ENCODE data around the gene PLEKHJ1. TPM values are rescaled to one million over a fixed set of nuclear protein-coding genes. Genes with fewer than 3 reads are reported as not detected.

The PLEKHJ1 gene
- total and polyA plus RNA-seq, 9 of the 15 experiments (the other 6 are each of a cell fraction or from before 2014, with no cell fraction given): 1.5 to 188 (median 63.9) TPM

GRCh38 chr19:2221250-2221831 lies 14.8 kb downstream of the PLEKHJ1 start:
- BruUV-seq (replicated peaks): no TSS peak
- H3K36me3 ChIP-seq (ENCODE audit: control insufficient read depth, insufficient read depth, low read length): peaks cover 93% of the 10 kb centered on the region; the same call in 2 of the 3 replicates
- no peak overlapping the region for H3K27ac ChIP-seq (ENCODE audit: extremely low read depth, low read depth, low read length)
- no peaks in the 10 kb centered on the region for H3K27me3 ChIP-seq (ENCODE audit: control insufficient read depth in 2 of 2, insufficient read depth in 2 of 2, low read length in 2 of 2)
- in situ Hi-C loops (cut with MboI) (no loop called here), intact Hi-C loops (cut with micrococcal nuclease) (no loop called here)
- H3K79me2 ChIP-seq (ENCODE audit: control insufficient read depth, insufficient read depth, low read length): no peaks in the 10 kb centered on the region
- no peaks in the 10 kb centered on the region for H3K9me1 ChIP-seq (ENCODE audit: control insufficient read depth, insufficient read depth, low read length)
- DNase-seq (ENCODE audit: extremely low read depth in 1 of 4, low spot score in 3 of 4): no peak
- TF ChIP-seq GABPB1 (CRISPR knock-in tag; IDR thresholded peaks at IDR 0.05) (no peak), POLR2AphosphoS5 (IDR thresholded peaks at IDR 0.05; ENCODE audit: control insufficient read depth, insufficient read depth, low read depth, low read length) (0 out of 2 replicates have a peak, but pooled peaks have one; percentile 10)
- no peak overlapping the region for H3K4me3 ChIP-seq
- H3K9me3 ChIP-seq (replicated peaks; ENCODE audit: control insufficient read depth, insufficient read depth, low read depth, low read length): no peaks in the 10 kb centered on the region
- peak overlapping the region in 1 of 2 experiments; percentile 7; a peak in 1 of 4 replicates for H3K9ac ChIP-seq (ENCODE audit: insufficient read depth in 1 of 2, low read depth in 2 of 2, low read length in 2 of 2)
- peaks cover 0 to 22% of the 10 kb centered on the region in 2 experiments; a peak in 1 of 5 replicates for H3K4me1 ChIP-seq (replicated peaks in 1 of 2; ENCODE audit: control insufficient read depth in 2 of 2, insufficient read depth in 2 of 2, low read length in 2 of 2)
- H3K4me2 ChIP-seq (ENCODE audit: insufficient read depth, low read length): no peak overlapping the region
- WGBS (ENCODE audit: insufficient coverage, low coverage, missing lambda C conversion rate): 94% methylated on average over 16 of the region's 20 CpGs
- no peaks in the 10 kb centered on the region for H4K20me1 ChIP-seq (replicated peaks; ENCODE audit: control insufficient read depth, insufficient read depth, low read length)
- no peak for FAIRE-seq
- ATAC-seq: no peak; the same call in 2 of the 3 replicates
- POLR2A ChIA-PET: interaction anchor here (1.5 kb wide), 1 partner anchor 9 kb away, joined by 9 read pairs; no protein-coding TSS in a partner anchor
- CTCF ChIA-PET (ENCODE audit: low intra/inter-chr PET ratio): no interaction called here
- no peak overlapping the region for H2AFZ ChIP-seq (ENCODE audit: low read depth, low read length)

- Histone ChIP-seq H3K4me1 (replicated peaks in 1 of 2; ENCODE audit: control insufficient read depth in 2 of 2, insufficient read depth in 2 of 2, low read length in 2 of 2) (peaks cover 0 to 26% of the 10 kb centered on the region in 2 experiments; a peak in 1 of 5 replicates), H4K20me1 (replicated peaks; ENCODE audit: control insufficient read depth, insufficient read depth, low read length) (no peaks in the 10 kb centered on the region), H3K9me1 (ENCODE audit: control insufficient read depth, insufficient read depth, low read length) (no peaks in the 10 kb centered on the region), H3K79me2 (ENCODE audit: control insufficient read depth, insufficient read depth, low read length) (no peaks in the 10 kb centered on the region), H3K4me2 (ENCODE audit: insufficient read depth, low read length) (no peak overlapping the region), H3K27ac (ENCODE audit: extremely low read depth, low read depth, low read length) (no peak overlapping the region), H3K27me3 (ENCODE audit: control insufficient read depth in 2 of 2, insufficient read depth in 2 of 2, low read length in 2 of 2) (no peaks in the 10 kb centered on the region), H3K9ac (ENCODE audit: insufficient read depth in 1 of 2, low read depth in 2 of 2, low read length in 2 of 2) (no peak overlapping the region), H3K4me3 (no peak overlapping the region), H3K36me3 (ENCODE audit: control insufficient read depth, insufficient read depth, low read length) (peaks cover 93% of the 10 kb centered on the region; the same call in 2 of the 3 replicates), H3K9me3 (replicated peaks; ENCODE audit: control insufficient read depth, insufficient read depth, low read depth, low read length) (no peaks in the 10 kb centered on the region), H2AFZ (ENCODE audit: low read depth, low read length) (no peak overlapping the region)
- ATAC-seq (no peak), FAIRE-seq (no peak), DNase-seq (ENCODE audit: extremely low read depth in 1 of 4, low spot score in 3 of 4) (no peak)
- ChIA-PET POLR2A (interaction anchor here (0.6 kb wide), 1 partner anchor 537 kb away, joined by 4 read pairs; no protein-coding TSS in a partner anchor), CTCF (ENCODE audit: low intra/inter-chr PET ratio) (no interaction called here)
- intact Hi-C loops (cut with micrococcal nuclease): no loop called here
- no TSS peak for BruUV-seq (replicated peaks)
- in situ Hi-C loops (cut with MboI): no loop called here
- WGBS (ENCODE audit: insufficient coverage, low coverage, missing lambda C conversion rate): 97% methylated on average over 6 of the region's 21 CpGs
- TF ChIP-seq MAFK (IDR thresholded peaks at IDR 0.05; ENCODE audit: low read length) (no peak), ZNF318 (IDR thresholded peaks at IDR 0.05; ENCODE audit: borderline replicate concordance in 1 of 2, low read depth in 1 of 2) (no peak), ZNF121 (CRISPR knock-in tag; conservative IDR thresholded peaks at IDR 0.05) (no peak), SMARCA5 (IDR thresholded peaks at IDR 0.05) (no peak), ZNF507 (tag; conservative IDR thresholded peaks at IDR 0.05) (no peak)
These were observed 16.4 kb downstream of the PLEKHJ1 start for GRCh38 chr19:2219726-2220125.

Data from K562 (cell line).